ENCODE results near the gene CBR3. TPM values are rescaled to one million over a fixed set of nuclear protein-coding genes. Genes with fewer than 3 reads are reported as not detected.

CBR3 gene
- total and polyA plus RNA-seq, 2 experiments from 2014 or later: 4.6 to 8.7 TPM

GRCh38 chr21:36147911-36148310, 13.0 kb downstream of the CBR3 start:
- no peak for ATAC-seq

More at GRCh38 chr21:36147911-36148310, 13.0 kb downstream of the CBR3 start:
- no peaks in the 10 kb centered on the region for H3K36me3 Mint-ChIP-seq (ENCODE audit: low read depth)
- no peak overlapping the region for H3K4me3 Mint-ChIP-seq
- H3K27me3 Mint-ChIP-seq (ENCODE audit: insufficient read depth, low read depth, poor library complexity): no peaks in the 10 kb centered on the region
- H3K27ac ChIP-seq (ENCODE audit: low read depth): no peak overlapping the region
- H3K9me3 Mint-ChIP-seq: no peaks in the 10 kb centered on the region
- H2AFZ ChIP-seq: no peak overlapping the region
- no peaks in the 10 kb centered on the region; the same call in 1 of the 2 replicates for H3K4me1 ChIP-seq (ENCODE audit: insufficient read depth)
- no peaks in the 10 kb centered on the region for H3K27me3 ChIP-seq (ENCODE audit: insufficient read depth)
- H3K36me3 ChIP-seq (ENCODE audit: insufficient read depth): no peaks in the 10 kb centered on the region
- H3K4me1 Mint-ChIP-seq: peaks cover 14% of the 10 kb centered on the region; the same call in 2 of the 3 replicates
- H3K79me2 ChIP-seq (replicated peaks; ENCODE audit: insufficient read depth): no peaks in the 10 kb centered on the region
- no peak for DNase-seq (ENCODE audit: low spot score)
- H3K4me3 ChIP-seq: no peak overlapping the region
- H3F3A ChIP-seq (replicated peaks; ENCODE audit: low read depth): peaks cover 3% of the 10 kb centered on the region
- H3K4me2 ChIP-seq: no peak overlapping the region
- TF ChIP-seq, protein P1, sequence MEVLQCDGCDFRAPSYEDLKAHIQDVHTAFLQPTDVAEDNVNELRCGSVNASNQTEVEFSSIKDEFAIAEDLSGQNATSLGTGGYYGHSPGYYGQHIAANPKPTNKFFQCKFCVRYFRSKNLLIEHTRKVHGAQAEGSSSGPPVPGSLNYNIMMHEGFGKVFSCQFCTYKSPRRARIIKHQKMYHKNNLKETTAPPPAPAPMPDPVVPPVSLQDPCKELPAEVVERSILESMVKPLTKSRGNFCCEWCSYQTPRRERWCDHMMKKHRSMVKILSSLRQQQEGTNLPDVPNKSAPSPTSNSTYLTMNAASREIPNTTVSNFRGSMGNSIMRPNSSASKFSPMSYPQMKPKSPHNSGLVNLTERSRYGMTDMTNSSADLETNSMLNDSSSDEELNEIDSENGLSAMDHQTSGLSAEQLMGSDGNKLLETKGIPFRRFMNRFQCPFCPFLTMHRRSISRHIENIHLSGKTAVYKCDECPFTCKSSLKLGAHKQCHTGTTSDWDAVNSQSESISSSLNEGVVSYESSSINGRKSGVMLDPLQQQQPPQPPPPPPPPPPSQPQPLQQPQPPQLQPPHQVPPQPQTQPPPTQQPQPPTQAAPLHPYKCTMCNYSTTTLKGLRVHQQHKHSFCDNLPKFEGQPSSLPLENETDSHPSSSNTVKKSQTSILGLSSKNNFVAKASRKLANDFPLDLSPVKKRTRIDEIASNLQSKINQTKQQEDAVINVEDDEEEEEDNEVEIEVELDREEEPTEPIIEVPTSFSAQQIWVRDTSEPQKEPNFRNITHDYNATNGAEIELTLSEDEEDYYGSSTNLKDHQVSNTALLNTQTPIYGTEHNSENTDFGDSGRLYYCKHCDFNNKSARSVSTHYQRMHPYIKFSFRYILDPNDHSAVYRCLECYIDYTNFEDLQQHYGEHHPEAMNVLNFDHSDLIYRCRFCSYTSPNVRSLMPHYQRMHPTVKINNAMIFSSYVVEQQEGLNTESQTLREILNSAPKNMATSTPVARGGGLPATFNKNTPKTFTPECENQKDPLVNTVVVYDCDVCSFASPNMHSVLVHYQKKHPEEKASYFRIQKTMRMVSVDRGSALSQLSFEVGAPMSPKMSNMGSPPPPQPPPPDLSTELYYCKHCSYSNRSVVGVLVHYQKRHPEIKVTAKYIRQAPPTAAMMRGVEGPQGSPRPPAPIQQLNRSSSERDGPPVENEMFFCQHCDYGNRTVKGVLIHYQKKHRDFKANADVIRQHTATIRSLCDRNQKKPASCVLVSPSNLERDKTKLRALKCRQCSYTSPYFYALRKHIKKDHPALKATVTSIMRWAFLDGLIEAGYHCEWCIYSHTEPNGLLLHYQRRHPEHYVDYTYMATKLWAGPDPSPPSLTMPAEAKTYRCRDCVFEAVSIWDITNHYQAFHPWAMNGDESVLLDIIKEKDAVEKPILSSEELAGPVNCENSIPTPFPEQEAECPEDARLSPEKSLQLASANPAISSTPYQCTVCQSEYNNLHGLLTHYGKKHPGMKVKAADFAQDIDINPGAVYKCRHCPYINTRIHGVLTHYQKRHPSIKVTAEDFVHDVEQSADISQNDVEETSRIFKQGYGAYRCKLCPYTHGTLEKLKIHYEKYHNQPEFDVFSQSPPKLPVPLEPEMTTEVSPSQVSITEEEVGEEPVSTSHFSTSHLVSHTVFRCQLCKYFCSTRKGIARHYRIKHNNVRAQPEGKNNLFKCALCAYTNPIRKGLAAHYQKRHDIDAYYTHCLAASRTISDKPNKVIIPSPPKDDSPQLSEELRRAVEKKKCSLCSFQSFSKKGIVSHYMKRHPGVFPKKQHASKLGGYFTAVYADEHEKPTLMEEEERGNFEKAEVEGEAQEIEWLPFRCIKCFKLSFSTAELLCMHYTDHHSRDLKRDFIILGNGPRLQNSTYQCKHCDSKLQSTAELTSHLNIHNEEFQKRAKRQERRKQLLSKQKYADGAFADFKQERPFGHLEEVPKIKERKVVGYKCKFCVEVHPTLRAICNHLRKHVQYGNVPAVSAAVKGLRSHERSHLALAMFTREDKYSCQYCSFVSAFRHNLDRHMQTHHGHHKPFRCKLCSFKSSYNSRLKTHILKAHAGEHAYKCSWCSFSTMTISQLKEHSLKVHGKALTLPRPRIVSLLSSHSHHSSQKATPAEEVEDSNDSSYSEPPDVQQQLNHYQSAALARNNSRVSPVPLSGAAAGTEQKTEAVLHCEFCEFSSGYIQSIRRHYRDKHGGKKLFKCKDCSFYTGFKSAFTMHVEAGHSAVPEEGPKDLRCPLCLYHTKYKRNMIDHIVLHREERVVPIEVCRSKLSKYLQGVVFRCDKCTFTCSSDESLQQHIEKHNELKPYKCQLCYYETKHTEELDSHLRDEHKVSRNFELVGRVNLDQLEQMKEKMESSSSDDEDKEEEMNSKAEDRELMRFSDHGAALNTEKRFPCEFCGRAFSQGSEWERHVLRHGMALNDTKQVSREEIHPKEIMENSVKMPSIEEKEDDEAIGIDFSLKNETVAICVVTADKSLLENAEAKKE (CRISPR knock-in tag; IDR thresholded peaks at IDR 0.05): no peak
- TF ChIP-seq EZH2phosphoT487 (IDR thresholded peaks at IDR 0.05; ENCODE audit: unreplicated experiment): no peak
- TF ChIP-seq, protein P2, sequence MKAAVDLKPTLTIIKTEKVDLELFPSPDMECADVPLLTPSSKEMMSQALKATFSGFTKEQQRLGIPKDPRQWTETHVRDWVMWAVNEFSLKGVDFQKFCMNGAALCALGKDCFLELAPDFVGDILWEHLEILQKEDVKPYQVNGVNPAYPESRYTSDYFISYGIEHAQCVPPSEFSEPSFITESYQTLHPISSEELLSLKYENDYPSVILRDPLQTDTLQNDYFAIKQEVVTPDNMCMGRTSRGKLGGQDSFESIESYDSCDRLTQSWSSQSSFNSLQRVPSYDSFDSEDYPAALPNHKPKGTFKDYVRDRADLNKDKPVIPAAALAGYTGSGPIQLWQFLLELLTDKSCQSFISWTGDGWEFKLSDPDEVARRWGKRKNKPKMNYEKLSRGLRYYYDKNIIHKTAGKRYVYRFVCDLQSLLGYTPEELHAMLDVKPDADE (IDR thresholded peaks at IDR 0.05): no peak
- no peak for TF ChIP-seq ZNF114 (CRISPR knock-in tag; IDR thresholded peaks at IDR 0.05)
- H4K20me1 ChIP-seq (replicated peaks; ENCODE audit: insufficient read depth): no peaks in the 10 kb centered on the region
- H3K9me2 ChIP-seq (ENCODE audit: insufficient read depth): no peaks in the 10 kb centered on the region
- no peak overlapping the region for H3K27ac Mint-ChIP-seq

Data from GM23338 (cell line).